IMR-90 (cell line): ENCODE measurements around the gene SETDB1. TPM values are rescaled to one million over a fixed set of nuclear protein-coding genes. Genes with fewer than 3 reads are reported as not detected.

Experiments
- ATAC-seq: fragments of 200-7000 bp; cut with Tn5 transposase; 2 replicates; pipeline ENCODE4 v1.9.1; 2020; ENCODE audit warnings: low read depth, mild to moderate bottlenecking, moderate library complexity
- BruUV-seq: library from RNA; stranded (reverse); fragments of 400-500 nt; replicated peaks from 2 replicates; lab custom pipeline; 2021; lab: Mats Ljungman, UMichigan
- CTCF ChIA-PET: fragments of 300-600 bp; formaldehyde crosslinking; extraction: SDS; loops from one replicate; lab custom pipeline; 2021; ENCODE audit warnings: antibody characterized with exemption; lab: Yijun Ruan, JAX
- POLR2A ChIA-PET: fragments of 300-600 bp; sonication (Branson Sonifier 250); formaldehyde crosslinking; loops from one replicate; lab custom pipeline; 2022; ENCODE audit warnings: antibody characterized with exemption; ENCODE audit not compliant: unreplicated experiment; lab: Charles Lee
- DNase-seq: peaks from one replicate; pipeline ENCODE4 v3.0.0; 2013
- H2AFZ ChIP-seq: replicated peaks from 2 replicates; pipeline ENCODE3; 2013; ENCODE audit warnings: low read length, mild to moderate bottlenecking; ENCODE audit not compliant: poor library complexity
- H2AK5ac ChIP-seq: 2 replicates; pipeline ENCODE4 v1.6.1; 2013; ENCODE audit warnings: low read depth, low read length, inconsistent platforms
- H2AK9ac ChIP-seq: replicated peaks from 2 replicates; pipeline ENCODE3; 2013; ENCODE audit warnings: mild to moderate bottlenecking, low read depth, low read length, moderate library complexity; ENCODE audit not compliant: poor library complexity
- H2BK120ac ChIP-seq: 2 replicates; pipeline ENCODE4 v1.6.1; 2013; ENCODE audit warnings: low read depth, low read length, inconsistent platforms
- H2BK15ac ChIP-seq: 3 replicates; pipeline ENCODE4 v1.6.1; 2013; ENCODE audit warnings: low read depth, low read length, inconsistent platforms
- H2BK20ac ChIP-seq: 2 replicates; pipeline ENCODE4 v1.6.1; 2013; ENCODE audit warnings: low read depth, mild to moderate bottlenecking, inconsistent platforms, low read length, moderate library complexity
- H2BK5ac ChIP-seq: 2 replicates; pipeline ENCODE4 v1.6.1; 2013; ENCODE audit warnings: mild to moderate bottlenecking, low read depth, low read length, inconsistent platforms; ENCODE audit not compliant: poor library complexity, severe bottlenecking
- H3K14ac ChIP-seq: replicated peaks from 2 replicates; pipeline ENCODE4 v1.6.1; 2013; ENCODE audit warnings: low read depth, low read length, inconsistent platforms
- H3K18ac ChIP-seq: 2 replicates; pipeline ENCODE4 v1.6.1; 2013; ENCODE audit warnings: low read depth, low read length, control low read depth
- H3K23ac ChIP-seq: 2 replicates; pipeline ENCODE4 v1.6.1; 2013; ENCODE audit warnings: low read depth, low read length, inconsistent platforms
- H3K27ac ChIP-seq: 2 replicates; pipeline ENCODE4 v1.5.1; 2013; ENCODE audit warnings: mild to moderate bottlenecking, control low read depth, low read length; ENCODE audit not compliant: insufficient read depth
- H3K27me3 ChIP-seq: 2 replicates; pipeline ENCODE4 v1.6.1; 2013; ENCODE audit warnings: low read length; ENCODE audit not compliant: control insufficient read depth, insufficient read depth
- H3K36me3 ChIP-seq: 2 replicates; pipeline ENCODE4 v1.6.1; 2013; ENCODE audit warnings: low read length, mixed read lengths; ENCODE audit not compliant: control insufficient read depth, insufficient read depth
- H3K4ac ChIP-seq: 2 replicates; pipeline ENCODE4 v1.6.1; 2013; ENCODE audit warnings: low read depth, low read length, inconsistent platforms
- H3K4me1 ChIP-seq: 2 replicates; pipeline ENCODE4 v1.6.1; 2013; ENCODE audit warnings: low read length, mixed read lengths; ENCODE audit not compliant: control insufficient read depth, insufficient read depth
- H3K4me2 ChIP-seq: 2 replicates; pipeline ENCODE4 v1.6.1; 2013; ENCODE audit warnings: low read depth, mild to moderate bottlenecking, control low read depth, low read length, moderate library complexity
- H3K4me3 ChIP-seq: 2 replicates; pipeline ENCODE4 v1.5.1; 2013; ENCODE audit warnings: low read depth, mild to moderate bottlenecking, control low read depth, low read length, moderate library complexity; ENCODE audit not compliant: insufficient read depth
- H3K56ac ChIP-seq: 2 replicates; pipeline ENCODE4 v1.6.1; 2013; ENCODE audit warnings: low read length, inconsistent platforms; ENCODE audit not compliant: insufficient read depth; ENCODE audit errors: extremely low read depth
- H3K79me1 ChIP-seq, 2 experiments: 2 replicates each; pipeline ENCODE4 v1.6.1; 2013; ENCODE audit warnings: low read length in 2 of 2, inconsistent platforms in 1 of 2, low read depth in 1 of 2
- H3K9ac ChIP-seq: 2 replicates; pipeline ENCODE4 v1.6.1; 2013; ENCODE audit warnings: low read depth, low read length, control low read depth
- H3K9me1 ChIP-seq: 2 replicates; pipeline ENCODE4 v1.6.1; 2013; ENCODE audit warnings: low read length, inconsistent platforms; ENCODE audit not compliant: insufficient read depth
- H3K9me3 ChIP-seq: 2 replicates; pipeline ENCODE4 v1.6.1; 2013; ENCODE audit warnings: low read length; ENCODE audit not compliant: control insufficient read depth, insufficient read depth
- H4K20me1 ChIP-seq: 2 replicates; pipeline ENCODE4 v1.6.1; 2013; ENCODE audit warnings: low read length, inconsistent platforms; ENCODE audit not compliant: insufficient read depth
- H4K5ac ChIP-seq: 2 replicates; pipeline ENCODE4 v1.6.1; 2013; ENCODE audit warnings: mild to moderate bottlenecking, low read depth, low read length, control low read depth
- H4K8ac ChIP-seq, 2 experiments: 2 replicates each; pipeline ENCODE4 v1.6.1; 2013; ENCODE audit warnings: low read depth in 2 of 2, low read length in 2 of 2, control low read depth in 1 of 2, inconsistent platforms in 1 of 2
- H4K91ac ChIP-seq: 2 replicates; pipeline ENCODE4 v1.6.1; 2013; ENCODE audit warnings: low read depth, low read length, inconsistent platforms; ENCODE audit not compliant: insufficient read depth
- BHLHE40 ChIP-seq: fragments of 150-350 bp; IDR thresholded peaks from 2 replicates; pipeline ENCODE4 v1.6.1; 2016; ENCODE audit warnings: mild to moderate bottlenecking, low read depth, low read length
- CEBPB ChIP-seq: IDR thresholded peaks from 2 replicates; pipeline ENCODE4 v1.6.1; 2012; ENCODE audit warnings: low read depth, low read length, improper control_type of control experiment
- FOS ChIP-seq: fragments of 150-350 bp; IDR thresholded peaks from 2 replicates; pipeline ENCODE4 v1.6.1; 2016; ENCODE audit warnings: low read depth, low read length
- NFE2L2 ChIP-seq: fragments of 150-350 bp; IDR thresholded peaks from 2 replicates; pipeline ENCODE4 v1.6.1; 2016; ENCODE audit warnings: low read depth, mild to moderate bottlenecking, low read length
- POLR2A ChIP-seq: IDR thresholded peaks from 2 replicates; pipeline ENCODE4 v1.6.1; 2012; ENCODE audit warnings: mild to moderate bottlenecking, low read depth, low read length
- RAD21 ChIP-seq: IDR thresholded peaks from 2 replicates; pipeline ENCODE4 v1.6.1; 2012; ENCODE audit warnings: low read length, improper control_type of control experiment
- RFX5 ChIP-seq: IDR thresholded peaks from 2 replicates; pipeline ENCODE4 v1.8.0; 2012; ENCODE audit warnings: low read depth, mild to moderate bottlenecking, low read length, moderate library complexity
- SMC3 ChIP-seq: fragments of 150-350 bp; IDR thresholded peaks from 2 replicates; pipeline ENCODE4 v1.6.1; 2016; ENCODE audit warnings: low read depth, mild to moderate bottlenecking, antibody characterized with exemption, low read length, moderate library complexity
- WGBS, 2 experiments: methylation state at CpG; one replicate each; pipeline versions ENCODE4 v1.1.5 to v1.1.7; 2013; ENCODE audit warnings: missing lambda C conversion rate in 2 of 2; ENCODE audit not compliant: insufficient read length in 1 of 2; ENCODE audit errors: extremely low coverage in 2 of 2; 5-methylcytosine and 5-hydroxymethylcytosine counted together
- dilution Hi-C: fragments of 300-500 bp; cut with HindIII; formaldehyde crosslinking; loops from one replicate; pipeline ENCODE4 v1.14.3; 2018; ENCODE audit warnings: low sequenced_read_pairs; ENCODE audit not compliant: unreplicated experiment
- in situ Hi-C: fragments of 300-500 bp; cut with MboI; formaldehyde crosslinking; loops from 3 replicates; pipeline ENCODE4 v1.14.3; 2019; ENCODE audit warnings: low sequenced_read_pairs, inconsistent platforms, mixed read lengths
- intact Hi-C: fragments of 100-400 bp; cut with micrococcal nuclease; formaldehyde crosslinking; loops from 2 replicates; pipeline ENCODE4 v1.10.0; 2022
- polyA plus RNA-seq, 3 experiments: library from polyadenylated mRNA; depleted of rRNA; stranded (reverse); fragments of >200 nt; gene quantifications; 2 replicates each; pipeline ENCODE4 v1.2.3, GENCODE V29; 2012; ENCODE audit warnings: low replicate concordance in 1 of 3
- total RNA-seq: library from RNA; depleted of rRNA; stranded (reverse); fragments of >200 nt; gene quantifications from 2 replicates; pipeline ENCODE4 v1.2.3, GENCODE V29; 2012
- TF ChIP-seq, protein P1 (sequence below): conservative IDR thresholded peaks from 2 replicates; pipeline ENCODE4 v1.5.1; 2012; ENCODE audit warnings: mild to moderate bottlenecking, low read depth, low read length, improper control_type of control experiment
- TF ChIP-seq, protein P2 (sequence below): fragments of 150-350 bp; IDR thresholded peaks from 2 replicates; pipeline ENCODE4 v1.6.1; 2016; ENCODE audit warnings: low read depth, mild to moderate bottlenecking, low read length, moderate library complexity, borderline replicate concordance
- TF ChIP-seq, protein P3 (sequence below): fragments of 150-350 bp; IDR thresholded peaks from 2 replicates; pipeline ENCODE4 v1.6.1; 2017; ENCODE audit warnings: mild to moderate bottlenecking, antibody characterized with exemption, low read length, low read depth

The SETDB1 gene
- total and polyA plus RNA-seq, 2 of the 4 experiments (the other 2 are of a cell fraction) = 18.7 to 22.9 TPM

DNA sequence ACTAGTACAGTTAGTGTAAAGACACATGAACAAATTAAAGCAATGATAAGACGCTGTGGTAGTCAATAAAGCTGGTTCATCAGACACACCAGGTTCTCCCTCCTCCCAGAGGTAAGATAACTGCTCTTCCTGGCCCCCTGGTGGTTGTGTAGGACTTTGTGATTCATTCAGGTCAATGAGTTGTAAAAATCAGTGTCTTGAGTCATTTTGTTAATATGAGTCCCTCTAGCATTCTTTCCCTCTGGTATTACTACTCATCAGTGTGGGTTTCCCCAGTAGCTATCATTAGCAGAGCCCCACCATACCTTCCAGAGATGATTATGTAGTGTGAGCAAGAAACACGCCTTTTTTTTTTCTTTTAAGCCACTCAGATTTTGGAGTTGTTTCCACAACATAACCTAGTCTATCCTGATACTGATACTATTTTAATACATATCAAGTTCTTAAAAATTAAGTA, 3.6 kb upstream of the SETDB1 start (continued):
- TF ChIP-seq, protein P1, sequence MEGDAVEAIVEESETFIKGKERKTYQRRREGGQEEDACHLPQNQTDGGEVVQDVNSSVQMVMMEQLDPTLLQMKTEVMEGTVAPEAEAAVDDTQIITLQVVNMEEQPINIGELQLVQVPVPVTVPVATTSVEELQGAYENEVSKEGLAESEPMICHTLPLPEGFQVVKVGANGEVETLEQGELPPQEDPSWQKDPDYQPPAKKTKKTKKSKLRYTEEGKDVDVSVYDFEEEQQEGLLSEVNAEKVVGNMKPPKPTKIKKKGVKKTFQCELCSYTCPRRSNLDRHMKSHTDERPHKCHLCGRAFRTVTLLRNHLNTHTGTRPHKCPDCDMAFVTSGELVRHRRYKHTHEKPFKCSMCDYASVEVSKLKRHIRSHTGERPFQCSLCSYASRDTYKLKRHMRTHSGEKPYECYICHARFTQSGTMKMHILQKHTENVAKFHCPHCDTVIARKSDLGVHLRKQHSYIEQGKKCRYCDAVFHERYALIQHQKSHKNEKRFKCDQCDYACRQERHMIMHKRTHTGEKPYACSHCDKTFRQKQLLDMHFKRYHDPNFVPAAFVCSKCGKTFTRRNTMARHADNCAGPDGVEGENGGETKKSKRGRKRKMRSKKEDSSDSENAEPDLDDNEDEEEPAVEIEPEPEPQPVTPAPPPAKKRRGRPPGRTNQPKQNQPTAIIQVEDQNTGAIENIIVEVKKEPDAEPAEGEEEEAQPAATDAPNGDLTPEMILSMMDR = peak; percentile 86

DNA sequence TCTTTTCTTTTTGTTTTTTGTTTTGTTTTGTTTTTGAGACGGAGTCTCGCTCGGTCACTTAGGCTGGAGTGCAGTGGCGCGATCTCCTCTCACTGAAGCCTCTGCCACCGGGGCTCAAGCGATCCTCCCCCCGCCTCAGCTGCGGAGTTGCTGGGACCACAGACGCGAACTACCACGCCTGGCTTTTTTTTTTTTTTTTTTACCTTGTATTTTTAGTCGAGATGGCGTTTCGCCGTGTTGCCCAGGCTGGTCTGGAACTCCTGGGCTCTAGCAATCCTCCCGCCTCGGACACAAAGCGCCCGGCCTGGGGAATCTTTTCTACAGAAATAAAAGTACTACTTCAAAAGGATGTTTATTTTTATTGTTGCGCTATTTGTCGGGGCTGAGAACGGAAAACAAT, 1.1 kb upstream of the SETDB1 start:
- no peak overlapping the region for H3K9ac ChIP-seq
- H2AK9ac ChIP-seq = no peak overlapping the region
- peak overlapping the region in 1 of 2 experiments; percentile 82; a peak in 1 of 4 replicates for H4K8ac ChIP-seq
- intact Hi-C loops = no loop called here
- peaks cover 2% of the 10 kb centered on the region; the same call in 1 of the 2 replicates for H3K4me1 ChIP-seq
- DNase-seq (no peak), ATAC-seq (no peak)
- no peak overlapping the region for H3K14ac ChIP-seq
- POLR2A ChIA-PET = no interaction called here
- peaks cover 12 to 20% of the 10 kb centered on the region in 2 experiments for H3K79me1 ChIP-seq
- peaks cover 13% of the 10 kb centered on the region for H3K36me3 ChIP-seq
- H2BK5ac ChIP-seq = no peak overlapping the region
- no TSS peak for BruUV-seq
- no peak overlapping the region for H3K18ac ChIP-seq
- dilution Hi-C loops = no loop called here
- no peak overlapping the region for H3K4me2 ChIP-seq
- H4K5ac ChIP-seq = no peak overlapping the region
- in situ Hi-C loops = no loop called here
- no peak overlapping the region for H2BK120ac ChIP-seq
- H3K9me1 ChIP-seq = 0 out of 2 replicates have a peak, but pooled peaks cover 3% of the 10 kb centered on the region
- H3K4ac ChIP-seq = no peak overlapping the region
- H2AK5ac ChIP-seq = no peak overlapping the region
- H3K56ac ChIP-seq = no peak overlapping the region
- H3K4me3 ChIP-seq = no peak overlapping the region
- no peak overlapping the region for H3K23ac ChIP-seq
- no peaks in the 10 kb centered on the region for H3K9me3 ChIP-seq
- no peak overlapping the region for H4K91ac ChIP-seq
- no CpG with 5 or more reads among the region's 23 CpGs for WGBS, 2 experiments
- H2BK15ac ChIP-seq = no peak overlapping the region
- no peak overlapping the region for H2BK20ac ChIP-seq
- CTCF ChIA-PET = no interaction called here
- H2AFZ ChIP-seq = no peak overlapping the region
- H3K27me3 ChIP-seq = no peaks in the 10 kb centered on the region
- H3K27ac ChIP-seq = no peak overlapping the region
- no peaks in the 10 kb centered on the region for H4K20me1 ChIP-seq
- TF ChIP-seq RFX5 = no peak
- TF ChIP-seq POLR2A = no peak
- no peak for TF ChIP-seq FOS
- TF ChIP-seq BHLHE40 = no peak
- TF ChIP-seq SMC3 = no peak
- TF ChIP-seq, protein P2, sequence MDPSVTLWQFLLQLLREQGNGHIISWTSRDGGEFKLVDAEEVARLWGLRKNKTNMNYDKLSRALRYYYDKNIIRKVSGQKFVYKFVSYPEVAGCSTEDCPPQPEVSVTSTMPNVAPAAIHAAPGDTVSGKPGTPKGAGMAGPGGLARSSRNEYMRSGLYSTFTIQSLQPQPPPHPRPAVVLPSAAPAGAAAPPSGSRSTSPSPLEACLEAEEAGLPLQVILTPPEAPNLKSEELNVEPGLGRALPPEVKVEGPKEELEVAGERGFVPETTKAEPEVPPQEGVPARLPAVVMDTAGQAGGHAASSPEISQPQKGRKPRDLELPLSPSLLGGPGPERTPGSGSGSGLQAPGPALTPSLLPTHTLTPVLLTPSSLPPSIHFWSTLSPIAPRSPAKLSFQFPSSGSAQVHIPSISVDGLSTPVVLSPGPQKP = no peak
- TF ChIP-seq NFE2L2 = no peak
- no peak for TF ChIP-seq RAD21
- TF ChIP-seq, protein P1 = no peak
- TF ChIP-seq, protein P3, sequence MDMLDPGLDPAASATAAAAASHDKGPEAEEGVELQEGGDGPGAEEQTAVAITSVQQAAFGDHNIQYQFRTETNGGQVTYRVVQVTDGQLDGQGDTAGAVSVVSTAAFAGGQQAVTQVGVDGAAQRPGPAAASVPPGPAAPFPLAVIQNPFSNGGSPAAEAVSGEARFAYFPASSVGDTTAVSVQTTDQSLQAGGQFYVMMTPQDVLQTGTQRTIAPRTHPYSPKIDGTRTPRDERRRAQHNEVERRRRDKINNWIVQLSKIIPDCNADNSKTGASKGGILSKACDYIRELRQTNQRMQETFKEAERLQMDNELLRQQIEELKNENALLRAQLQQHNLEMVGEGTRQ = no peak
- TF ChIP-seq CEBPB = no peak
